GM18511 (cell line): ENCODE data around the gene MB21D2.
"Not testable (repeated sequence)": the region's sequence is repeated elsewhere in the genome, so short reads cannot be mapped to it uniquely, and the experiment has no call there.

Experiments used
- ATAC-seq: cut with Tn5 transposase; IDR thresholded peaks from one replicate; pipeline ENCODE4 v1.9.1; 2021; ENCODE audit warnings: mild to moderate bottlenecking, moderate library complexity; ENCODE audit not compliant: unreplicated experiment

The MB21D2 gene

GRCh38 chr3:192817053-192817452 is 100.6 kb downstream of the MB21D2 start:
- ATAC-seq: peak; percentile 66

GRCh38 chr3:192816351-192816750 is 101.3 kb downstream of the MB21D2 start:
- no peak for ATAC-seq

- ATAC-seq: no peak
Observed at GRCh38 chr3:192812743-192813383, 104.8 kb downstream of the MB21D2 start.

- ATAC-seq: no peak
Observed at GRCh38 chr3:192805711-192806110, 111.9 kb downstream of the MB21D2 start.

- no peak for ATAC-seq
Observed at GRCh38 chr3:192804502-192804901, 113.2 kb downstream of the MB21D2 start.

GRCh38 chr3:192802957-192803899 is 114.4 kb downstream of the MB21D2 start:
- peak; percentile 75 for ATAC-seq

- ATAC-seq: no peak
Observed at GRCh38 chr3:192801985-192802384, 115.7 kb downstream of the MB21D2 start.

- no peak for ATAC-seq
Observed at GRCh38 chr3:192799721-192800120, 117.9 kb downstream of the MB21D2 start.

GRCh38 chr3:192795021-192795420 is 122.6 kb downstream of the MB21D2 start:
- ATAC-seq: no peak

GRCh38 chr3:192794216-192794615 is 123.4 kb downstream of the MB21D2 start:
- ATAC-seq: no peak

- not testable (repeated sequence) for ATAC-seq
Observed at GRCh38 chr3:192788816-192789515, 128.7 kb downstream of the MB21D2 start.

GRCh38 chr3:192778508-192778907 is 139.1 kb downstream of the MB21D2 start:
- no peak for ATAC-seq

- ATAC-seq: not testable (repeated sequence)
Observed at GRCh38 chr3:192774341-192774740, 143.3 kb downstream of the MB21D2 start.

GRCh38 chr3:192772240-192772894 is 145.3 kb downstream of the MB21D2 start:
- no peak for ATAC-seq

GRCh38 chr3:192758654-192759053 is 159.0 kb downstream of the MB21D2 start:
- ATAC-seq: no peak

- no peak for ATAC-seq
Observed at GRCh38 chr3:192751148-192751547, 166.5 kb downstream of the MB21D2 start.

GRCh38 chr3:192750201-192750600 is 167.5 kb downstream of the MB21D2 start:
- ATAC-seq: no peak

GRCh38 chr3:192747746-192748145 is 169.9 kb downstream of the MB21D2 start:
- no peak for ATAC-seq

- no peak for ATAC-seq
Observed at GRCh38 chr3:192747145-192747544, 170.5 kb downstream of the MB21D2 start.
